Smooth muscle cell (in vitro differentiated cells): Measurements from ENCODE around the gene POLA1. TPM values are rescaled to one million over a fixed set of nuclear protein-coding genes. Genes with fewer than 3 reads are reported as not detected.

Experiments
- DNase-seq: peaks from one replicate; lab custom pipeline; 2025; ENCODE audit not compliant: unreplicated experiment; lab: John Stamatoyannopoulos, UW
- H2AFZ ChIP-seq: fragments of 200-600 bp; sonication (generic); 2 replicates; pipeline ENCODE4 v1.6.0; 2016; ENCODE audit warnings: antibody characterized with exemption, low read depth, mild to moderate bottlenecking
- H3F3A ChIP-seq: fragments of 200-600 bp; sonication (generic); 2 replicates; pipeline ENCODE4 v1.6.0; 2017; ENCODE audit warnings: antibody characterized with exemption, low read depth
- H3K27ac ChIP-seq: fragments of 200-600 bp; sonication (generic); 2 replicates; pipeline ENCODE4 v1.5.1; 2016; ENCODE audit warnings: low read depth, mild to moderate bottlenecking
- H3K27me3 ChIP-seq: fragments of 200-600 bp; sonication (generic); 2 replicates; pipeline ENCODE4 v1.6.1; 2016; ENCODE audit warnings: low read depth, mild to moderate bottlenecking
- H3K36me3 ChIP-seq: fragments of 200-600 bp; sonication (generic); 2 replicates; pipeline ENCODE4 v1.5.1; 2016; ENCODE audit warnings: low read depth
- H3K4me1 ChIP-seq: fragments of 200-600 bp; sonication (generic); 2 replicates; pipeline ENCODE4 v1.5.1; 2016; ENCODE audit warnings: low read depth
- H3K4me2 ChIP-seq: fragments of 200-600 bp; sonication (generic); 2 replicates; pipeline ENCODE4 v1.6.0; 2016; ENCODE audit warnings: mild to moderate bottlenecking
- H3K4me3 ChIP-seq: fragments of 200-600 bp; sonication (generic); 2 replicates; pipeline ENCODE4 v1.5.1; 2016; ENCODE audit warnings: mild to moderate bottlenecking
- H3K79me2 ChIP-seq: fragments of 200-600 bp; sonication (generic); 2 replicates; pipeline ENCODE4 v1.6.0; 2016; ENCODE audit warnings: low read depth, mild to moderate bottlenecking
- H3K9ac ChIP-seq: fragments of 200-600 bp; sonication (generic); 2 replicates; pipeline ENCODE4 v1.6.0; 2016; ENCODE audit warnings: low read depth
- H3K9me3 ChIP-seq: fragments of 200-600 bp; sonication (generic); replicated peaks from 2 replicates; pipeline ENCODE4 v1.5.1; 2016; ENCODE audit warnings: low read depth
- H4K20me1 ChIP-seq: fragments of 200-600 bp; sonication (generic); 2 replicates; pipeline ENCODE4 v1.6.0; 2016; ENCODE audit warnings: low read depth
- CTCF ChIP-seq: fragments of 200-600 bp; sonication (generic); IDR thresholded peaks from 2 replicates; pipeline ENCODE4 v1.5.1; 2017; ENCODE audit warnings: borderline replicate concordance, mild to moderate bottlenecking, antibody characterized with exemption; ENCODE audit not compliant: insufficient read depth, poor library complexity, severe bottlenecking
- WGBS: methylation state at CpG from one replicate; pipeline ENCODE4 v1.1.7; 2016; ENCODE audit warnings: low lambda C conversion rate; 5-methylcytosine and 5-hydroxymethylcytosine counted together
- polyA plus RNA-seq: library from polyadenylated mRNA; unstranded; fragments of >200 nt; fragmentation: Nextera tagmentation; extraction: Ambion mirVana; gene quantifications from 2 replicates; pipeline ENCODE4 v1.2.1, GENCODE V29; 2016
- total RNA-seq: library from RNA; depleted of rRNA; stranded (reverse); fragments of >200 nt; gene quantifications from 2 replicates; pipeline ENCODE4 v1.2.3, GENCODE V29; 2014

POLA1 gene
- total and polyA plus RNA-seq, 2 experiments from 2014 or later: 5.4 to 11.7 TPM

- H2AFZ ChIP-seq: no peak overlapping the region
- H3K27ac ChIP-seq: no peak overlapping the region
- no peaks in the 10 kb centered on the region for H3K36me3 ChIP-seq
- H3K4me1 ChIP-seq: no peaks in the 10 kb centered on the region
- no peak overlapping the region for H3K9ac ChIP-seq
- no peaks in the 10 kb centered on the region for H3F3A ChIP-seq
- no peak for DNase-seq
- no peak overlapping the region for H3K4me2 ChIP-seq
- no peak for TF ChIP-seq CTCF
- no peaks in the 10 kb centered on the region for H4K20me1 ChIP-seq
- no peaks in the 10 kb centered on the region for H3K27me3 ChIP-seq
- no peaks in the 10 kb centered on the region for H3K79me2 ChIP-seq
- no peaks in the 10 kb centered on the region for H3K9me3 ChIP-seq
- H3K4me3 ChIP-seq: no peak overlapping the region
Observed at GRCh38 chrX:24934279-24934678, 240.6 kb downstream of the POLA1 start.

- H3K9ac ChIP-seq: no peak overlapping the region
- H3K36me3 ChIP-seq: no peaks in the 10 kb centered on the region
- no peak for DNase-seq
- no peaks in the 10 kb centered on the region for H3K9me3 ChIP-seq
- no peak overlapping the region for H3K4me2 ChIP-seq
- H3K27me3 ChIP-seq: no peaks in the 10 kb centered on the region
- H4K20me1 ChIP-seq: no peaks in the 10 kb centered on the region
- 54% methylated on average over 4 of the region's 4 CpGs for WGBS
- H3K4me3 ChIP-seq: no peak overlapping the region
- H3K4me1 ChIP-seq: peaks cover 17% of the 10 kb centered on the region
- no peak overlapping the region for H3K27ac ChIP-seq
- no peak for TF ChIP-seq CTCF
- H3K79me2 ChIP-seq: no peaks in the 10 kb centered on the region
- H3F3A ChIP-seq: no peaks in the 10 kb centered on the region
- no peak overlapping the region for H2AFZ ChIP-seq
Observed at GRCh38 chrX:24945009-24945408, 251.3 kb downstream of the POLA1 start.

GRCh38 chrX:24946369-24946768, 252.7 kb downstream of the POLA1 start:
- no peaks in the 10 kb centered on the region for H3F3A ChIP-seq

More at GRCh38 chrX:24946369-24946768, 252.7 kb downstream of the POLA1 start:
- no peak for TF ChIP-seq CTCF
- H3K36me3 ChIP-seq: no peaks in the 10 kb centered on the region
- no peak overlapping the region for H3K4me2 ChIP-seq
- H3K4me1 ChIP-seq: peaks cover 17% of the 10 kb centered on the region
- no peaks in the 10 kb centered on the region for H3K79me2 ChIP-seq
- no peak overlapping the region for H3K9ac ChIP-seq
- H2AFZ ChIP-seq: no peak overlapping the region
- H3K27ac ChIP-seq: no peak overlapping the region
- no peaks in the 10 kb centered on the region for H3K27me3 ChIP-seq
- H4K20me1 ChIP-seq: no peaks in the 10 kb centered on the region
- H3K9me3 ChIP-seq: no peaks in the 10 kb centered on the region
- no peak overlapping the region for H3K4me3 ChIP-seq
- DNase-seq: no peak
